ENCODE measurements around the gene CDK5RAP1. TPM values are rescaled to one million over a fixed set of nuclear protein-coding genes. Genes with fewer than 3 reads are reported as not detected.

Gene CDK5RAP1
- total RNA-seq, 1 donor from 2014 or later, result 59.6 TPM

- no peak for DNase-seq (ENCODE audit: low spot score, unreplicated experiment)
- Mint-ChIP-seq H3K9me3 (ENCODE audit: low read depth) (no peaks in the 10 kb centered on the region), H3K27me3 (no peaks in the 10 kb centered on the region), H3K36me3 (ENCODE audit: insufficient read depth) (no peaks in the 10 kb centered on the region), H3K27ac (peak overlapping the region; percentile 55), H3K4me1 (ENCODE audit: low read depth) (no peaks in the 10 kb centered on the region), H3K4me3 (ENCODE audit: low read depth) (no peak overlapping the region)
- no peak for TF ChIP-seq CTCF (IDR thresholded peaks at IDR 0.05; ENCODE audit: unreplicated experiment)
Measured at GRCh38 chr20:33423141-33423834, 22.0 kb upstream of the CDK5RAP1 start.

GRCh38 chr20:33419140-33419974, 18.0 kb upstream of the CDK5RAP1 start:
- no peaks in the 10 kb centered on the region for H3K27me3 Mint-ChIP-seq
- TF ChIP-seq CTCF (IDR thresholded peaks at IDR 0.05; ENCODE audit: unreplicated experiment), result no peak
- no peak overlapping the region for H3K4me3 Mint-ChIP-seq (ENCODE audit: low read depth)
- H3K4me1 Mint-ChIP-seq (ENCODE audit: low read depth), result no peaks in the 10 kb centered on the region
- H3K36me3 Mint-ChIP-seq (ENCODE audit: insufficient read depth), result no peaks in the 10 kb centered on the region
- DNase-seq (ENCODE audit: low spot score, unreplicated experiment), result no peak
- H3K27ac Mint-ChIP-seq, result no peak overlapping the region
- H3K9me3 Mint-ChIP-seq (ENCODE audit: low read depth), result no peaks in the 10 kb centered on the region

DNA sequence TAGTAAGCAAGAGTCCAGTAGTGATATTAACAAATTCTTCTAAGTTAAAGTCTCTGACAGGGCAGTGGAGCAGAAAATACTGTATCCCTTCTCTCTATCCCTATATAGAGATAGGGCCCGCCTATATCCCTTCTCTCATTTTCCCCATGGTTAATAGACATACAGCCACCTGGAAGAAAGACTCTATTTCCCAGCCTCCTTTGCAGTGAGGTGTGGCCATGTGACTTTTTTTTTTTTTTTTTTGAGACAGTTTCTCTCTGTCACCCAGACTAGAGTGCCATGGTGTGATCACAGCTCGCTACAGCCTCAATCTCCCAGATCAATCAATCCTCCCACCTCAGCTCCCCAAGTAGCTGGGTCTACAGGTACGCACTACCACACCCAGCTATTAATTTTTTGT, 16.7 kb upstream of the CDK5RAP1 start:
- H3K4me3 Mint-ChIP-seq (ENCODE audit: low read depth), result no peak overlapping the region
- H3K27me3 Mint-ChIP-seq, result no peaks in the 10 kb centered on the region
- TF ChIP-seq CTCF (IDR thresholded peaks at IDR 0.05; ENCODE audit: unreplicated experiment), result no peak
- H3K36me3 Mint-ChIP-seq (ENCODE audit: insufficient read depth), result no peaks in the 10 kb centered on the region
- no peak for DNase-seq (ENCODE audit: low spot score, unreplicated experiment)
- H3K27ac Mint-ChIP-seq, result no peak overlapping the region
- no peaks in the 10 kb centered on the region for H3K9me3 Mint-ChIP-seq (ENCODE audit: low read depth)
- H3K4me1 Mint-ChIP-seq (ENCODE audit: low read depth), result no peaks in the 10 kb centered on the region

DNA sequence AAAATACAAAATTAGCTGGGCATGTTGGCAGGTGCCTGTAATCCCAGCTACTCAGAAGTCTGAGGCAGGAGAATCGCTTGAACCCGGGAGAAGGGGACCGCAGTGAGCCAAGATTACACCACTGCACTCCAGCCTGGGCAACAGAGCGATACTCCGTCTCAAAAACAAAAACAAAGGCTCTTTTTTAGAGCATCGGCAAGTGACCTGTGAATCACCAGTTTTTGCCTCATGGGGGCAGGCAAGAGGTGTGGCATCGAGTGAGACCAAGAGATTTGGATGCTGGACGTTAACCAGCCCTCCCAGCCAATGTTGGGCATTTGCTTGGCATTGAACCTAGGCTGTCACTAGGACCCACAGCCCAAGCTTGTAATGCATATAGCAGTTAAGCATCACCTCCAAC, 14.6 kb upstream of the CDK5RAP1 start:
- Mint-ChIP-seq H3K27me3 (no peaks in the 10 kb centered on the region), H3K4me3 (ENCODE audit: low read depth) (no peak overlapping the region), H3K4me1 (ENCODE audit: low read depth) (no peaks in the 10 kb centered on the region), H3K27ac (no peak overlapping the region), H3K36me3 (ENCODE audit: insufficient read depth) (no peaks in the 10 kb centered on the region), H3K9me3 (ENCODE audit: low read depth) (no peaks in the 10 kb centered on the region)
- no peak for DNase-seq (ENCODE audit: low spot score, unreplicated experiment)
- TF ChIP-seq CTCF (IDR thresholded peaks at IDR 0.05; ENCODE audit: unreplicated experiment), result peak; percentile 60

- H3K36me3 Mint-ChIP-seq (ENCODE audit: insufficient read depth), result peaks cover 5% of the 10 kb centered on the region
- TF ChIP-seq CTCF (IDR thresholded peaks at IDR 0.05; ENCODE audit: unreplicated experiment), result no peak
- H3K9me3 Mint-ChIP-seq (ENCODE audit: low read depth), result no peaks in the 10 kb centered on the region
- H3K27me3 Mint-ChIP-seq, result no peaks in the 10 kb centered on the region
- H3K4me1 Mint-ChIP-seq (ENCODE audit: low read depth), result no peaks in the 10 kb centered on the region
- no peak overlapping the region for H3K27ac Mint-ChIP-seq
- no peak for DNase-seq (ENCODE audit: low spot score, unreplicated experiment)
- H3K4me3 Mint-ChIP-seq (ENCODE audit: low read depth), result no peak overlapping the region
Measured at GRCh38 chr20:33412484-33412838, 11.1 kb upstream of the CDK5RAP1 start.

All from progenitor cell of endocrine pancreas (in vitro differentiated cells).